Esophagus muscularis mucosa (tissue), 3 donors: ENCODE measurements around the gene JUND.

Experiments
- POLR2A ChIP-seq: fragments of 450-650 bp; IDR thresholded peaks from one replicate; pipeline ENCODE4 v1.6.1; 2017; ENCODE audit warnings: antibody characterized with exemption, moderate library complexity, mild to moderate bottlenecking, low read depth
- POLR2AphosphoS5 ChIP-seq, 2 donors: sonication (generic); formaldehyde crosslinking; IDR thresholded peaks; one replicate each; pipeline ENCODE4 v1.6.1; 2017; ENCODE audit warnings: antibody characterized with exemption in 2 of 2
- TF ChIP-seq, protein P1 (sequence below), 3 experiments: fragments of 200-600 bp in 2 of 3; fragments of 450-650 bp in 1 of 3; sonication (generic) in 2 of 3; IDR thresholded peaks; one replicate each; pipeline ENCODE4 v1.5.1; 2017 to 2019; ENCODE audit warnings: antibody characterized with exemption in 3 of 3, mild to moderate bottlenecking in 2 of 3, moderate library complexity in 1 of 3

DNA sequence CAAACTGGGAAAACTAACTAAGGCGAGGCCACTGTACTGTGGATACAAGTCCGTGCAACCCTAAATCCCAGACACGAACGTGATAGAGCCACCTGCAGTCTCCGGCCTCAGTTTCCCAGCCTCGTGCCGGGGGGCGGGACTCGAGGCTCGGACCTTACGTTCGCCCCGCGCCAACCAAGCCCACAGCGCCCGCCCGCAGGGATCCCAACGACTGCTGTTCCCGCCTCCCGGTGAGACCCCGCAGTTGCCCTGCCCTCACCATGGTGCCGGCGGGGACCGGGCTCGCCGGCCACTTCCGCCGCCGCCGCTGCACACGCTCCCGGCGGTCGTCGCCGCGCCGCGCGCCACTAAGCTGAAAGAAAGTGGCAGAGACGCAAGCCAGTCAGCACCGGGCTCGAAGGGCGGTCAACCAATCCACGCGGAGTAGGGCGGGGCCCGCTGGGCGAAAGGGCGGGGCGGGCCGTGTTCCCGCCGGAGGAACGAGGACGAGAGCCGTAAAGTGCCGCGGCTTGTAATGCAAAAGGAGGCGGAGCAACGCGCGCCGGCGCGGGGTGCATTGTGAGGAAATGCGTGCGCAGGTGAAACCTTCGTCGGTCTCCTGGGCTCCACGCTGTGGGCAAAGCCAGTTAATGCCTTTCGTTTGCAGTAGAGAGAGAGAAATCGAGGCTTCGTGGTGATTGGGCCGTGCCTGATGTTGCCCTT is 41.5 kb upstream of the JUND start, which contains the start of gene LSM4:
- peak; percentile 66 for TF ChIP-seq POLR2A
- TF ChIP-seq, protein P1, sequence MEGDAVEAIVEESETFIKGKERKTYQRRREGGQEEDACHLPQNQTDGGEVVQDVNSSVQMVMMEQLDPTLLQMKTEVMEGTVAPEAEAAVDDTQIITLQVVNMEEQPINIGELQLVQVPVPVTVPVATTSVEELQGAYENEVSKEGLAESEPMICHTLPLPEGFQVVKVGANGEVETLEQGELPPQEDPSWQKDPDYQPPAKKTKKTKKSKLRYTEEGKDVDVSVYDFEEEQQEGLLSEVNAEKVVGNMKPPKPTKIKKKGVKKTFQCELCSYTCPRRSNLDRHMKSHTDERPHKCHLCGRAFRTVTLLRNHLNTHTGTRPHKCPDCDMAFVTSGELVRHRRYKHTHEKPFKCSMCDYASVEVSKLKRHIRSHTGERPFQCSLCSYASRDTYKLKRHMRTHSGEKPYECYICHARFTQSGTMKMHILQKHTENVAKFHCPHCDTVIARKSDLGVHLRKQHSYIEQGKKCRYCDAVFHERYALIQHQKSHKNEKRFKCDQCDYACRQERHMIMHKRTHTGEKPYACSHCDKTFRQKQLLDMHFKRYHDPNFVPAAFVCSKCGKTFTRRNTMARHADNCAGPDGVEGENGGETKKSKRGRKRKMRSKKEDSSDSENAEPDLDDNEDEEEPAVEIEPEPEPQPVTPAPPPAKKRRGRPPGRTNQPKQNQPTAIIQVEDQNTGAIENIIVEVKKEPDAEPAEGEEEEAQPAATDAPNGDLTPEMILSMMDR (IDR thresholded peaks at IDR 0.05), result peak in 2 of 3 experiments; percentile 23 to 33
- TF ChIP-seq POLR2AphosphoS5 (IDR thresholded peaks at IDR 0.05), result peak; percentile 91 to 98
